Memory B cell (primary cell): Measurements from ENCODE around the gene ANTXRL.
A peak's percentile ranks its signal among the peaks of the same experiment; 100 is the strongest.
"Not testable (repeated sequence)": the region's sequence is repeated elsewhere in the genome, so short reads cannot be mapped to it uniquely, and the experiment has no call there.

Experiments used
- ATAC-seq: fragments of 150-1000 bp; cut with Tn5 transposase; 2 replicates; pipeline ENCODE4 v1.10.0; 2021; ENCODE audit warnings: low read depth, mild to moderate bottlenecking, moderate library complexity
- DNase-seq, 2 donors: peaks; one replicate each; pipeline ENCODE4 v3.0.0; 2022; ENCODE audit warnings: low spot score in 2 of 2
- H3K27ac Mint-ChIP-seq: one replicate; pipeline ENCODE4 v1.8.0; 2022; ENCODE audit warnings: mild to moderate bottlenecking, moderate library complexity, mixed read lengths
- H3K27me3 Mint-ChIP-seq: one replicate; pipeline ENCODE4 v1.8.0; 2022; ENCODE audit warnings: mixed read lengths
- H3K36me3 Mint-ChIP-seq: one replicate; pipeline ENCODE4 v1.8.0; 2022; ENCODE audit warnings: mild to moderate bottlenecking, mixed read lengths
- H3K4me1 Mint-ChIP-seq: one replicate; pipeline ENCODE4 v1.8.0; 2022; ENCODE audit warnings: mixed read lengths
- H3K4me3 Mint-ChIP-seq: one replicate; pipeline ENCODE4 v1.8.0; 2022; ENCODE audit warnings: mild to moderate bottlenecking, moderate library complexity, mixed read lengths
- H3K9me3 Mint-ChIP-seq: one replicate; pipeline ENCODE4 v1.8.0; 2022; ENCODE audit warnings: mixed read lengths

Gene ANTXRL

GRCh38 chr10:46282421-46282831 lies 4.4 kb upstream of the ANTXRL start:
- H3K36me3 Mint-ChIP-seq, H3K9me3 Mint-ChIP-seq, H3K27ac Mint-ChIP-seq, ATAC-seq, H3K27me3 Mint-ChIP-seq, DNase-seq: not testable (repeated sequence)
- Mint-ChIP-seq H3K4me1 (peaks cover 13% of the 10 kb centered on the region), H3K4me3 (peak overlapping the region; percentile 66)

- ATAC-seq, result peak; percentile 51
- Mint-ChIP-seq H3K27me3 (peaks cover 7% of the 10 kb centered on the region), H3K4me1 (peaks cover 13% of the 10 kb centered on the region), H3K36me3 (no peaks in the 10 kb centered on the region), H3K27ac (no peak overlapping the region), H3K4me3 (peak overlapping the region; percentile 70), H3K9me3 (no peaks in the 10 kb centered on the region)
- DNase-seq, result no peak
Measured at GRCh38 chr10:46282842-46283574, 3.8 kb upstream of the ANTXRL start.

- Mint-ChIP-seq H3K4me3 (peak overlapping the region; percentile 86), H3K27ac (peak overlapping the region; percentile 29)
- no peak for DNase-seq
Measured at GRCh38 chr10:46283580-46284285, 3.1 kb upstream of the ANTXRL start.

GRCh38 chr10:46284286-46285229 lies 2.2 kb upstream of the ANTXRL start:
- peak overlapping the region; percentile 86 for H3K4me3 Mint-ChIP-seq
- H3K9me3 Mint-ChIP-seq, result no peaks in the 10 kb centered on the region

More at GRCh38 chr10:46283580-46284285, 3.1 kb upstream of the ANTXRL start:
- H3K4me1 Mint-ChIP-seq, result peaks cover 13% of the 10 kb centered on the region
- no peak for ATAC-seq
- no peaks in the 10 kb centered on the region for H3K36me3 Mint-ChIP-seq
- H3K9me3 Mint-ChIP-seq, result no peaks in the 10 kb centered on the region
- peaks cover 7% of the 10 kb centered on the region for H3K27me3 Mint-ChIP-seq

GRCh38 chr10:46285300-46285699 lies 1.5 kb upstream of the ANTXRL start:
- Mint-ChIP-seq H3K4me3 (peak overlapping the region; percentile 86), H3K9me3 (no peaks in the 10 kb centered on the region), H3K27ac (no peak overlapping the region), H3K36me3 (no peaks in the 10 kb centered on the region), H3K4me1 (peaks cover 13% of the 10 kb centered on the region), H3K27me3 (peaks cover 7% of the 10 kb centered on the region)
- ATAC-seq (no peak), DNase-seq (no peak)

More at GRCh38 chr10:46284286-46285229, 2.2 kb upstream of the ANTXRL start:
- Mint-ChIP-seq H3K4me1 (peaks cover 13% of the 10 kb centered on the region), H3K36me3 (no peaks in the 10 kb centered on the region), H3K27me3 (peaks cover 7% of the 10 kb centered on the region), H3K27ac (peak overlapping the region; percentile 29)
- ATAC-seq (peak; percentile 85), DNase-seq (peak; percentile 55 to 59)

DNA sequence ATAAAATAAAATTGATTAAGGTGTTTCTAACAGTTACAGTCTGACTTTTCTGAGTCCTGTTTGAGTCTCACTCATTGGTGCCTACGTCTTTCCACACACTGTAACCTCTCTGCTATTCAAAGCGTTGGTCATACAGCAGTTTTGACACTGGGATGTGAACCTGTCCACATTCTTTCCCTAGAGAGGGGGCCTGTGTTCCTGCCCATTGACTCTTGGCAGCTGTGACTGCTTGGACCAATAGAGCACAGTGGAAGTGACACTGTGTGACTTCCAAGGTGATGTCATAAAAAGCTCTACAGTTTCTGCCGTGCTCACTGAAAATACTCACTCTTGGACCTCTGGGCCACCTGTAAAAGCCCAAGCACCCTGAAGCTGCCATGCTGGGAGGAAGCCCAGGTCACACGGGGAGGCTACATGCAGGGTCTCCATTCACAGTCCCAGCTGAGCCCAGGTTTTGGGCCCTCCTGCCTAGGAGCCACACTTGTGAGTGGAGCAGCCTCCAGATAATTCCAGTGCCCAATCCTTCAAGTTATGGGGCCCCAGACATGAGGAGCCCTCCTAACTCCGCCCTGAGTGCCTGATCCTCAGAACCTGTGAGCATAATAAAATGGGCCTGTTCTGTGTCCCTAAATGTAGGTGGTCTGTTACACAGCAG lies 704 bp upstream of the ANTXRL start:
- H3K4me1 Mint-ChIP-seq, result peaks cover 13% of the 10 kb centered on the region
- no peaks in the 10 kb centered on the region for H3K36me3 Mint-ChIP-seq
- peaks cover 7% of the 10 kb centered on the region for H3K27me3 Mint-ChIP-seq
- no peak overlapping the region for H3K4me3 Mint-ChIP-seq
- DNase-seq (no peak), ATAC-seq (no peak)
- no peaks in the 10 kb centered on the region for H3K9me3 Mint-ChIP-seq
- no peak overlapping the region for H3K27ac Mint-ChIP-seq

GRCh38 chr10:46287846-46288477 lies 1.2 kb downstream of the ANTXRL start:
- Mint-ChIP-seq H3K27ac (no peak overlapping the region), H3K36me3 (no peaks in the 10 kb centered on the region), H3K4me3 (no peak overlapping the region), H3K9me3 (no peaks in the 10 kb centered on the region), H3K27me3 (peaks cover 13% of the 10 kb centered on the region), H3K4me1 (peaks cover 9% of the 10 kb centered on the region)
- no peak for DNase-seq
- no peak for ATAC-seq

DNA sequence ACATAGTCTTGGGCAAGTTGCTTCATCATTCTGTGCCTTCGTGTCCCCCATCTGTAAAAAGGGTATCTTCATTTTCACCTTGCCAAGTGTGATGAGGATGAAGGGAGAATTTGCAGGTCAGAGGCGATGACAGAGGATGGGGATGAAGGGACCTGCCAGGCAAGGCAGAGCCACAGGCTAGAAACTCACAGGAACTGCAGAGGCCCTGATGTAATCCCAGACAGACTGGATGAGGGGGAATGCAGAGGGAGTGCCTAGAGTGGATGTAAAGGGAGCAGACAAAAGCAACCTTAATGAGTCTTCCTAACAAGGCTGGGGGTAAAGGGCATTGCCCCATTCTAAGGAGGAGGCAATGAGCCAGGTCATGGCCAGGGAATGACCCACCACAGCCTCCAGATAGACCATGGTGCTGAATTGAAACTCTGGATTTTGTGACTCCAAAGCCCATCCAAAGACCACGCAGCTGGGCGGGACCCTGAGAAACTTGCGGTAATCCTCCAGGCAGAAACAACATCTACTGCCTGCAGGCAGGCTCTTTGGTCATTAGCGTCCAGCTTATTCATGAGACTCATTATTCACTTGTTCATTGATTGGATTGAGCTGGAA lies 1.9 kb downstream of the ANTXRL start:
- ATAC-seq, result no peak
- no peaks in the 10 kb centered on the region for H3K9me3 Mint-ChIP-seq
- no peak for DNase-seq
- peaks cover 11% of the 10 kb centered on the region for H3K4me1 Mint-ChIP-seq
- peaks cover 16% of the 10 kb centered on the region for H3K27me3 Mint-ChIP-seq
- no peaks in the 10 kb centered on the region for H3K36me3 Mint-ChIP-seq
- no peak overlapping the region for H3K4me3 Mint-ChIP-seq
- no peak overlapping the region for H3K27ac Mint-ChIP-seq

GRCh38 chr10:46289209-46289810 lies 2.5 kb downstream of the ANTXRL start:
- ATAC-seq (no peak), DNase-seq (no peak)
- H3K27ac Mint-ChIP-seq, result no peak overlapping the region
- peaks cover 14% of the 10 kb centered on the region for H3K27me3 Mint-ChIP-seq
- no peaks in the 10 kb centered on the region for H3K36me3 Mint-ChIP-seq
- H3K4me1 Mint-ChIP-seq, result peaks cover 7% of the 10 kb centered on the region
- H3K4me3 Mint-ChIP-seq, result no peak overlapping the region
- H3K9me3 Mint-ChIP-seq, result no peaks in the 10 kb centered on the region

DNA sequence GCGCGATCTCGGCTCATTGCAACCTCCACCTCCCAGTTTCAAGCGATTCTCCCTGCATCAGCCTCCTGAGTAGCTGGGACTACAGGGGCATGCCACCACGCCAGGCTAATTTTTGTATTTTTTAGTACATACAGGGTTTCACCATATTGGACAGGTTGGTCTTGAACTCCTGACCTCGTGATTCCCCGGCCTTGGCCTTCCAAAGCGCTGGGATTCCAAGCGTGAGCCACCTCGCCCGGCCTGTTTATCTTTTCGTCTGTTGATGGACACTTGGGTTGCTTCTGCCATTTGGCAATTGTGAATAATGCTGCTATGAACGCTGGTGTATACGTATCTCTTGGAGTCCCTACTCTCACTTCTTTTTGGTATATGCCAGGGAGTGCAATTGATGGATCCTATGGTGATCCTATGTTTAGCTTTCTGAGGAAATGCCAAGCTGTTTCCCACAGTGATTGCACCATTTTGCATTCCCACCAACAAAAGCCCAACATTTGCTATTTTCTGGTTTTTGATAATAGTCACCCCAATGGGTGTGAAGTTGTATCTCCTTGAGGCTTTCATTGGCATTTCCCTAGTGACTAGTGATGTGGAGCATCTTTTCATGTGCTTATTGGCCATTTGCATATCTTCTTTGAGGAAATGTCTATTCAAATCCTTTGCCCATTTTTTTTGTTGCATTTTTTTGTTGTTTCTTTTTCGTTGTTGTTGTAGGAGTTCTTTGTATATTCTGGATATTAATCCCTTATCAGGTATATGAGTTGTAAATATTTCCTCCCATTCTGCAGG lies 3.5 kb downstream of the ANTXRL start:
- no peaks in the 10 kb centered on the region for H3K36me3 Mint-ChIP-seq
- H3K9me3 Mint-ChIP-seq, result no peaks in the 10 kb centered on the region
- peaks cover 5% of the 10 kb centered on the region for H3K4me1 Mint-ChIP-seq
- H3K27me3 Mint-ChIP-seq, result peaks cover 14% of the 10 kb centered on the region
- no peak overlapping the region for H3K4me3 Mint-ChIP-seq
- DNase-seq (no peak), ATAC-seq (no peak)
- H3K27ac Mint-ChIP-seq, result no peak overlapping the region

GRCh38 chr10:46291817-46292572 lies 5.2 kb downstream of the ANTXRL start:
- H3K27ac Mint-ChIP-seq, result no peak overlapping the region
- H3K36me3 Mint-ChIP-seq, result no peaks in the 10 kb centered on the region
- peaks cover 11% of the 10 kb centered on the region for H3K27me3 Mint-ChIP-seq
- H3K4me1 Mint-ChIP-seq, result peaks cover 4% of the 10 kb centered on the region
- no peak for DNase-seq
- H3K4me3 Mint-ChIP-seq, result no peak overlapping the region
- ATAC-seq, result no peak
- H3K9me3 Mint-ChIP-seq, result no peaks in the 10 kb centered on the region
